ENCODE results near the gene KASH5.

The KASH5 gene, protein sequence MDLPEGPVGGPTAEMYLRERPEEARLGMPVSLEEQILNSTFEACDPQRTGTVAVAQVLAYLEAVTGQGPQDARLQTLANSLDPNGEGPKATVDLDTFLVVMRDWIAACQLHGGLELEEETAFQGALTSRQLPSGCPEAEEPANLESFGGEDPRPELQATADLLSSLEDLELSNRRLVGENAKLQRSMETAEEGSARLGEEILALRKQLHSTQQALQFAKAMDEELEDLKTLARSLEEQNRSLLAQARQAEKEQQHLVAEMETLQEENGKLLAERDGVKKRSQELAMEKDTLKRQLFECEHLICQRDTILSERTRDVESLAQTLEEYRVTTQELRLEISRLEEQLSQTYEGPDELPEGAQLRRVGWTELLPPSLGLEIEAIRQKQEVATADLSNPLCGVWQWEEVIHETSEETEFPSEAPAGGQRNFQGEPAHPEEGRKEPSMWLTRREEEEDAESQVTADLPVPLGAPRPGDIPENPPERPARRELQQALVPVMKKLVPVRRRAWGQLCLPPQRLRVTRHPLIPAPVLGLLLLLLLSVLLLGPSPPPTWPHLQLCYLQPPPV

DNA sequence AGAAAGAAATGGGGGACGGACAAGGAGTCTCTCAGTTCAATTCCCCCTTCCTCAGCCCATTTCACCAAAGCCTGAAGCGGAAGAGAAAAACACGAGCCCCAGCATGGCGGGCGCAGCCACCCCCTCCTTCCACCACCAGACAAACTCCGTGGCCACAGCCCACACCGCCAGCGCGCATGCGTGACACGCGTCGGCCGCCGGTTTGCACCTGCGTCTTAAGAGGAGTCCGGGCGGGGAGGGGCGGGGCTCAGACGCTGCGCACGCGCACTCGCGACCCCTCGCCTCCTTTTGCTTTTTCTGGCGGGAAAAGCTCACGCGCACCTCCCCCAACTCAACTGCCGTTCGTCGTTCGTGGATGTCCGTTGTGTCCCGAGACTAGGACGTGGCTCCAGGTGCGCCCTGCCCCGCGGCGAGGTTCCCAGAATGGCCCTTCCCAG lies at the start of gene KASH5:
KASH5 (plus strand) TSS at position 314 of the 437 bp plus-strand sequence. CDS start 2,635 bp downstream, outside the sequence.
- DNase-seq (ENCODE audit: low spot score), result peak; percentile 82

DNA sequence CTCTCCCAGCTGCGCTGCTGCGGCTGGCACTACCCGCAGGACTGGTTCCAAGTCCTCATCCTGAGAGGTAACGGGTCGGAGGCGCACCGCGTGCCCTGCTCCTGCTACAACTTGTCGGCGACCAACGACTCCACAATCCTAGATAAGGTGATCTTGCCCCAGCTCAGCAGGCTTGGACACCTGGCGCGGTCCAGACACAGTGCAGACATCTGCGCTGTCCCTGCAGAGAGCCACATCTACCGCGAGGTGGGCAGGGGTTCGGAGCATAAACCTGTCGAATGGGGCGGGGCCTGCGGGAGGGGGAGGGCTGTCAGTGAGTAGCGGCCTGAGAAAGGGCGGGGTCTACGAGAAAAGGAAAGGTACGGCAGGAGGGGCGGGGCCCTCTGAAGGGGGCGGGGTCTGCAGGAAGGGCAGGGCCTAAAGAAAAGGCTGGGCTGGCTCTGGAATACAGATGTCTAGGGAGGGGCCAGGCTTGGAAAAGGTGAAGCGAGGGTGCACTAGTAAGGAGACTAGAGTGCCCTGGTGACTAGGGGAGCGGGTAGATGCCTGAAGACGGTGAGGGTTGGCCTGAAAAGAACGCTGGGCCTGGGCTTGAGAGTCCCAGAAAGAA lies 49.3 kb upstream of the KASH5 start:
- DNase-seq (ENCODE audit: low spot score), result peak; percentile 38

GRCh38 chr19:49339301-49340068 lies 48.6 kb upstream of the KASH5 start:
- DNase-seq (ENCODE audit: low spot score), result peak; percentile 15

- no peak for DNase-seq (ENCODE audit: low spot score)
Observed at GRCh38 chr19:49340069-49340864, 47.8 kb upstream of the KASH5 start.

DNA sequence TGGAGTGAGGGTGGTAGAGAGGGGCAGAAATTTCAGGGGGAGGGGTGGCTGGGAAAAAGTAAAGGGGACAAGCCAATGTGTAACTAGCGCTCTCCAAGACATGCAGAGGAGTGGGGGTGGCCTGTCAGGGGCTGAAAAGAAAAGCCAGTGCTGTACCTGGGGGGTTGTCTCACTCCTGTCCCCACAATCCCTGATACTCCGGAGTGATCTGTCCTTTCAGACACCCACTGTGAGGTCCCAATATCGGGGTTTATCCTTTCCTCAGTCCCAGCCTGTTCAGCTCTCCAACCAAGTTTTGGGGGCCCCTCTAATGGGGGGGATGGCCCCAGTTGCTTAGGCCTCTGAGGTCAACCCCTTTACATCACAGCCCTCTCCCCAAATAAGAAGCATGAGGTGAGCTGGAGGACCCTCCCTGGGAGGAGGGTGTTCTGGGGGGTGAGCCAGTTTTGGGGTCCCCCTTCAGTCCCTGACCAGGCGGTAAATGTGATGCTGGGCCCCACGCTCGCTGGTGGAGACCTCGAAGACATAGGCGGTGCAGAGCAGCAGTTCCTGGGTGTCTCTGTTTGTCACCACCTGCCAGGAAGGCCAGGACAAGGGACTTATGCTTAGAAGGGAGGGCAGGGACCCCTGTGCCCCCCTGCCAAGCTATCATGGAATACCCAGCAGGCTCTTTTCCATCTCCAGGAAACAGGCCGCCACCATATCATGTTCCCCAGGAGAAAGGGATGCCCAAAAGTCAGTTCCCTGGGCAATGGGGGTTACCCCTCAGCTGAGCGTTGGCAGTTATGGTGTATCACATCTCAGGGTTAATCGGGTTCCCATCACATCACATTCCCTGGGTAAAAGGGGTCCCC lies 47.0 kb upstream of the KASH5 start:
- no peak for DNase-seq (ENCODE audit: low spot score)

- DNase-seq (ENCODE audit: low spot score), result no peak
Observed at GRCh38 chr19:49342291-49342721, 45.7 kb upstream of the KASH5 start.

DNA sequence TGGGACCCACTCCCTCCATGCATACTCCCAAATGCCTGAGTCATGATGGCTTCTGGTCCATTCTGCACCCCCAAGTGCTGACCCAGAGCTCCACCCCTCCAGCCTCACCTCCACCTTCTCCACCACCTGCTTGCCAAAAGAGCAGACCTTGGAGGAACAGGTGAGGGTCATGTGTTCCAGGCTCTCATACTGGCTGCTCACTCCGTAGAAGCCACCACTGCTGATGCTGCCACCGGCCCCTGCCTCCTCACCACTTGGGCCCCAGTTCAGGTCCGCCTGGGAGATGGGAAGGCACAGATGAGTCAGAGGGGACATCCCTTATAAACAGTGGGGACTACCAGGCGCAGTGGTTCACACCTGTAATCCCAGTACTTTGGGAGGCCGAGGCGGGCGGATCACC lies 44.9 kb upstream of the KASH5 start:
- DNase-seq (ENCODE audit: low spot score), result no peak

GRCh38 chr19:49344505-49345423 lies 43.3 kb upstream of the KASH5 start:
- DNase-seq (ENCODE audit: low spot score), result no peak

GRCh38 chr19:49347191-49347590 lies 40.9 kb upstream of the KASH5 start:
- no peak for DNase-seq (ENCODE audit: low spot score)

GRCh38 chr19:49347835-49348234 lies 40.2 kb upstream of the KASH5 start:
- DNase-seq (ENCODE audit: low spot score), result no peak

DNA sequence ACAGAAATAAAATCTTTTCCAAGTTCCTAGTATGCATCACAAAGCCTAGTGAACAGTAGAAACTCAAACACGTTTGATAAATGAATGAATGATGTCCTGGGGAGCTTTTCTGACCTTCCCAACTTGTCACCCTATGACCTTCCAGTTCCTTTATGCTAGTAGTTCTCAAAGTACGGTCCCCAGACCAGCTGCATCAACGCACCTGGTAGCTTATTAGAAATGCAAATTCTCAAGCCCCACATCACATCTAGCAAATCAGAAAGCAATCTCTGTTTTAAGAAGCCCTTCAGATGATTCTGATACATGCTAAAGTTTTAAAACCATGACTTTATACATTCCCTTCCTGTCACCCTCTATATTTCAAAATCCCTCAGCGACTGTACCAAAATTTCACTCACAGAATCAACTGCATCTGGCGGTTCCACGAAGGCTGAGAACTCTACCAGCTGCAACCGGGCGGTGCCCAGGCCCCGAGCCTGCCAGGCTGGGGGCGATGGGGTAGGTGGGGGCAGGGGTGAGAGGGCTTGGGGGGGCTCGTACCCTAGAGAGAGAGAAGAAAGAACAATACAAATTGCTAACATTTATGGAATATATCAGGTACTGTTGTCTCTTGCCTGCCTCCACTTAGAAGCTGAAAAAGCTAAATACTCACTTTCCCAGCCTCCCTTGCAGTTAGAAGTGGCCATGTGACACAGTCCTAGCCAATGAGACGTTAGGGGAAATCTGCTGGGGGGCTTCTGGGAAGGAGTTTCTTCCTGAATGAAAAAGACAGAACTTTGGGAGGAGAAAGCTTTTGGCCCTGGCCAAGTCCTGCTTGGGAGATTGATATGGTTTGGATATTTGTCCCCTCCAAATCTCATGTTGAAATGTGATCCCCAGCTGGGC lies 39.5 kb upstream of the KASH5 start:
- no peak for DNase-seq (ENCODE audit: low spot score)

DNA sequence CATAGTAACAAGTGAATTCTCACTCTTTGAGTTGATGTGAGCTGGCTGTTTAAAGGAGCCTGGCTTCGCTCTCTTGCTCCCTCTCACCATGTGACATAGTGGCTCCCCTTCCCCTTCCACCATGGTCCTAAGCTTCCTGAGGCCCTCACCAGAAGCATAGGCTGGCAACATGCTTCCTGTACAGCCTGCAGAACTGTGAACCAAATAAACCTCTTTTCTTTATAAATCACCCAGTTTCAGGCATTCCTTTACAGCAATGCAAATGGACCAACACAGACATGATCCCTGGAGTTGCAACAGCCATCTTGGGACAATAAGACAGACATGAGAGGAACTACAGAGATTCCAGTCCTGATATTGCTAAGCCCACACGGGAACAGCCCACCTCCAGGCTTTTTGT lies 38.5 kb upstream of the KASH5 start:
- no peak for DNase-seq (ENCODE audit: low spot score)

DNA sequence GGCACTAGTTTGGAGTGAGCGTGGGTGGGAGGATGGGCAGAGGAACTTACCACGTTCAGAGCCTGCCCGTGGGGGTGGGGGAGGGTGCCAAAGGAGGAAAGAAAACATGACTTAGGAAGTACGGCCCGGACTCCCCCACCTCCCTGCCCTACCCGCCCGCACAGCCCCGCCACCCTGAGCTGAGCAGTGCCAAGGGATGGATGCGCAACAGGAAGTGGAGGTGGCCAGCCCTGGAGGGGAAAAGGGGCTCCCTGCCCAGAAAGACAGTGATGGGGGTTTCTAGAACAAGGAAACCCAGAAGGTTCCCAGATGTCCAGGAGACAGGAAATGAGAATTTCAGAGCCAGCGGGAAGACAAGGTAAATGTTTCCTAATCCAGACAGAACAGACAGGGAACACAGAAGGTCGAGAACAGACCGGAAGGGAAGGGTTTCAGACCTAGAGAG lies 32.1 kb upstream of the KASH5 start:
- no peak for DNase-seq (ENCODE audit: low spot score)

DNA sequence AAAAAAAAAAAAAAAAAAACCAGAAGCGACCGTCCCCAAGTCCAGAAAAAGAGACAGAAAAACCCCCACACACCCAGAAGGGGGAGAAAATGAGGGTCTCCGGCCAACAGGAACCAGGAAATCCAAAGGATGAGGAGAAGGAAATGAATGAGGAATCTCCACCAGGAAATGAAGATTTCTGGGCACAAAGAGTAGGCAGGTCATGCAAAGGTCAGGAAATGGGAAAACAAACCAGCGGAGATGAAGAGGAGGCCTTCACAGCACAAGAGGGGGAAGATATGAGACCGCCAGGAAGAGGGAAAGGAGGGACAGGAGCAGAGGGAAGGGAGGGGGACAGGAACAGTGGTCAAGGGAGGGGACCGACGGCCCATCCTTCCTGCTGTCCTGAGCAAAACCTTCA lies 31.7 kb upstream of the KASH5 start:
- no peak for DNase-seq (ENCODE audit: low spot score)

DNA sequence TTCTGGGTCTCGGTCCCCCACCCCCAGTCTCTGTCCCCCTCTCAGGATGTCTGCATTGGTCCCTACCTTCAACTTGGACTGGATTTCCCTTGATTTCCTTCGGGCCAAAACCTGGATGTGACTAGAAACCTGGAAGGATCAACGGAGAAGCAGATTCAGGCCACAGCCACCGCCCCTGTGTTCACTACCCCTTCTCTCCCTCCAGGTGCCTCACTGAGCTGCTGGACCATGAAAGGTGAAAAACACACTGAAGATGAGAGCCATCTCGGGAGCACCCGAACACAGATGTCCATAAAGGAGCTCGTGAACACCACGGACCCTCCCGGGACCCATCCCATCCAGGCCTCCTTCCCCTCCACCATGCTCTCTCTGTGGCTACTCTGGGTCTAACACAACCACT lies 30.9 kb upstream of the KASH5 start:
- no peak for DNase-seq (ENCODE audit: low spot score)

GRCh38 chr19:49359851-49360820 lies 27.9 kb upstream of the KASH5 start:
- no peak for DNase-seq (ENCODE audit: low spot score)

- DNase-seq (ENCODE audit: low spot score), result no peak
Observed at GRCh38 chr19:49361438-49362047, 26.5 kb upstream of the KASH5 start.

Data from LoVo (cell line).